A673 (cell line): ENCODE measurements around the gene KLHL13. TPM values are rescaled to one million over a fixed set of nuclear protein-coding genes. Genes with fewer than 3 reads are reported as not detected.
A peak's percentile ranks its signal among the peaks of the same experiment; 100 is the strongest.

ENCODE experiments used
- BruUV-seq: library from RNA; stranded (reverse); fragments of 400-500 nt; replicated peaks from 2 replicates; lab custom pipeline; 2021; lab: Mats Ljungman, UMichigan
- CTCF ChIA-PET: fragments of 300-600 bp; sonication (Branson Sonifier 250); formaldehyde crosslinking; loops from one replicate; lab custom pipeline; 2022; ENCODE audit warnings: antibody characterized with exemption; lab: Charles Lee
- POLR2A ChIA-PET: fragments of 300-600 bp; sonication (Branson Sonifier 250); formaldehyde crosslinking; loops from one replicate; lab custom pipeline; 2022; ENCODE audit warnings: antibody characterized with exemption; ENCODE audit not compliant: low non-redundant PET; lab: Charles Lee
- DNase-seq: peaks from one replicate; pipeline ENCODE4 v3.0.0-alpha.2; 2015; ENCODE audit warnings: low spot score
- H3K27ac ChIP-seq: fragments of 200-600 bp; sonication (generic); 2 replicates; pipeline ENCODE4 v1.5.1; 2016; ENCODE audit warnings: mixed run types, low read depth, mild to moderate bottlenecking, mixed read lengths, antibody characterized with exemption, low read length; ENCODE audit not compliant: poor library complexity, severe bottlenecking
- H3K27me3 ChIP-seq: fragments of 200-600 bp; sonication (generic); replicated peaks from 2 replicates; pipeline ENCODE4 v1.6.1; 2017; ENCODE audit warnings: mixed run types, low read depth, mild to moderate bottlenecking, mixed read lengths, antibody characterized with exemption, low read length; ENCODE audit not compliant: insufficient read depth, poor library complexity
- H3K36me3 ChIP-seq: fragments of 200-600 bp; sonication (generic); 2 replicates; pipeline ENCODE4 v1.6.1; 2016; ENCODE audit warnings: mixed run types, mild to moderate bottlenecking, mixed read lengths, antibody characterized with exemption, low read length; ENCODE audit not compliant: insufficient read depth, poor library complexity, severe bottlenecking
- H3K4me1 ChIP-seq: fragments of 200-600 bp; sonication (generic); 2 replicates; pipeline ENCODE4 v1.6.1; 2017; ENCODE audit warnings: mixed run types, mild to moderate bottlenecking, mixed read lengths, antibody characterized with exemption, low read length; ENCODE audit not compliant: insufficient read depth, poor library complexity, severe bottlenecking
- H3K4me3 ChIP-seq: fragments of 200-600 bp; sonication (generic); 2 replicates; pipeline ENCODE4 v1.5.1; 2016; ENCODE audit warnings: low read depth, mixed run types, mild to moderate bottlenecking, mixed read lengths, low read length; ENCODE audit not compliant: poor library complexity, severe bottlenecking
- H3K9me3 ChIP-seq: fragments of 200-600 bp; sonication (generic); 2 replicates; pipeline ENCODE4 v1.6.1; 2016; ENCODE audit warnings: mixed run types, low read depth, mild to moderate bottlenecking, mixed read lengths, antibody characterized with exemption, low read length; ENCODE audit not compliant: poor library complexity, severe bottlenecking
- EZH2 ChIP-seq: fragments of 200-600 bp; sonication (generic); IDR thresholded peaks from 2 replicates; pipeline ENCODE4 v1.6.1; 2017; ENCODE audit warnings: borderline replicate concordance, low read depth, mild to moderate bottlenecking, mixed read lengths, antibody characterized with exemption, low read length; ENCODE audit not compliant: poor library complexity, severe bottlenecking
- intact Hi-C: fragments of 100-400 bp; cut with micrococcal nuclease; formaldehyde crosslinking; loops from one replicate; pipeline ENCODE4 v1.10.0; 2022; ENCODE audit not compliant: unreplicated experiment
- total RNA-seq: library from RNA; stranded (reverse); gene quantifications from 2 replicates; pipeline ENCODE4 v1.2.3, GENCODE V29; 2021
- TF ChIP-seq, protein P1 (sequence below): fragments of 300-800, 200-600 bp; sonication (generic); conservative IDR thresholded peaks from 2 replicates; pipeline ENCODE4 v1.5.1; 2017; ENCODE audit warnings: low read depth, mild to moderate bottlenecking, antibody characterized with exemption, low read length, moderate library complexity, mixed read lengths

Gene KLHL13
- total RNA-seq, 1 experiment from 2014 or later: 46.3 TPM

DNA sequence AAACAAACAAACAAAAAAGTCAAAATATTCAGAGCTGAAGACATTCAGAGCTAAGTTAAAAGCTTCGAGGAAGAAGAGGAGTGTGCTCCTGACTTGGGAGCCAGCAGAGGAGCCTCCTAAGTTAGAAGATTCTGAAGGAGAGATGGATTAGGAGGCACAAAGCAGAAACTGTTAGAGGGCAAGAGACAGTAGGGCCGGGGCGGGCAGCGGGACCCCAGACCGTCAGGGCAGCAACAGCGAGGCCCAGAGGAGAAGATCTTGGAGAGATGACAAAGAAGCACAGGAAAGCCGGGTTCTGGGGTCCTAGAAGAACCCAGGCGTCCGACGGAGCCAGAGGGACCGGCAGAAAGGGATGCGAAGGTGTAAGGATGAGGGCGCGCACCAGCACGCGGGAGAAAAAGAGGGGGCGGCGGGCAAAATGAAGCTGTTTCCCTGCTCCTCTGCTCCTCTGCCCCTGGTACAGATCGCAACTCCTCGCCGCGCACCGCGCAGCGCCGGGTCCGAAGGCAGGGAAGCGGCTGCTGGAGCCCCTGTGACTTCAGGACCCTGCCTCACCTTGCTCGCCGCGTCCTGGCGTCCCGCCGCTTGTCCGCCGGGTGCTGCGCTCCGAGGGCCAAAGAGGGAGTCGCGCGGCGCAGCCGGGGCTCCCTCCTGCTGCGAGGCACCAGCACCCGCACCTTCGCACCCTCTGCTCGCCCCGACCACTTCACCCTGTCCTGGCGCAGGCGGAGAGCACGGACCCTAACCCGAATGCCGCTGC, 477 bp downstream of the KLHL13 start:
- ChIA-PET POLR2A (interaction anchor here (0.5 to 0.6 kb wide), 2 partner anchors 11 to 190 kb away, joined by 3 to 7 read pairs; no protein-coding TSS in a partner anchor), CTCF (no interaction called here)
- Histone ChIP-seq H3K36me3 (no peaks in the 10 kb centered on the region), H3K4me3 (peak overlapping the region; percentile 63), H3K27me3 (no peaks in the 10 kb centered on the region), H3K9me3 (no peaks in the 10 kb centered on the region), H3K27ac (peak overlapping the region; percentile 65), H3K4me1 (no peaks in the 10 kb centered on the region)
- peak; percentile 14 for DNase-seq
- intact Hi-C loops: loop anchor here (10.0 kb wide), 1 partner anchor 109 kb away; no protein-coding TSS in a partner anchor
- no peak for TF ChIP-seq EZH2
- TF ChIP-seq, protein P1, sequence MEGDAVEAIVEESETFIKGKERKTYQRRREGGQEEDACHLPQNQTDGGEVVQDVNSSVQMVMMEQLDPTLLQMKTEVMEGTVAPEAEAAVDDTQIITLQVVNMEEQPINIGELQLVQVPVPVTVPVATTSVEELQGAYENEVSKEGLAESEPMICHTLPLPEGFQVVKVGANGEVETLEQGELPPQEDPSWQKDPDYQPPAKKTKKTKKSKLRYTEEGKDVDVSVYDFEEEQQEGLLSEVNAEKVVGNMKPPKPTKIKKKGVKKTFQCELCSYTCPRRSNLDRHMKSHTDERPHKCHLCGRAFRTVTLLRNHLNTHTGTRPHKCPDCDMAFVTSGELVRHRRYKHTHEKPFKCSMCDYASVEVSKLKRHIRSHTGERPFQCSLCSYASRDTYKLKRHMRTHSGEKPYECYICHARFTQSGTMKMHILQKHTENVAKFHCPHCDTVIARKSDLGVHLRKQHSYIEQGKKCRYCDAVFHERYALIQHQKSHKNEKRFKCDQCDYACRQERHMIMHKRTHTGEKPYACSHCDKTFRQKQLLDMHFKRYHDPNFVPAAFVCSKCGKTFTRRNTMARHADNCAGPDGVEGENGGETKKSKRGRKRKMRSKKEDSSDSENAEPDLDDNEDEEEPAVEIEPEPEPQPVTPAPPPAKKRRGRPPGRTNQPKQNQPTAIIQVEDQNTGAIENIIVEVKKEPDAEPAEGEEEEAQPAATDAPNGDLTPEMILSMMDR: no peak
- BruUV-seq: no TSS peak

DNA sequence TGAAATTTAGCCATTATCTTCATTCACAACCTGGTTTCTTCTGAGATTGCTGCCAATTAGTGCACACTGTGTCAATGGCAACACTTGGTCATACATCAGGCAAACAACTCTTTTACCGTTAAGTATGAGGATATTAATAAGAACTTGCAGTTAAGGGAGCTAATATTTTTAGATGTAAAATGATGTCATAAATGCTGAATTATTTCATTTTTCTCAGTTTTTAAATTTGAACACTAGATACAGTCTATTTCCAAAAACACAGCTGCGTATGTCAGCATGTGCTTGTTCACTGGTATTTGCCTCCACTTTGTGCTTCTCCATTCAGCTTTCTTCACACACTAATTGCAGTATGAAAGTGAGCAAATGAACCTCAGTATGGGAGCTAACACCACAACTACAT, 1.6 kb downstream of the KLHL13 start:
- H3K27ac ChIP-seq: no peak overlapping the region
- intact Hi-C loops: loop anchor here (10.0 kb wide), 1 partner anchor 110 kb away; no protein-coding TSS in a partner anchor
- H3K36me3 ChIP-seq: no peaks in the 10 kb centered on the region
- ChIA-PET CTCF (no interaction called here), POLR2A (no interaction called here)
- DNase-seq: no peak
- no peaks in the 10 kb centered on the region for H3K9me3 ChIP-seq
- TF ChIP-seq, protein P1: no peak
- TF ChIP-seq EZH2: no peak
- BruUV-seq: no TSS peak
- H3K27me3 ChIP-seq: no peaks in the 10 kb centered on the region
- H3K4me1 ChIP-seq: no peaks in the 10 kb centered on the region
- peak overlapping the region; percentile 63 for H3K4me3 ChIP-seq

DNA sequence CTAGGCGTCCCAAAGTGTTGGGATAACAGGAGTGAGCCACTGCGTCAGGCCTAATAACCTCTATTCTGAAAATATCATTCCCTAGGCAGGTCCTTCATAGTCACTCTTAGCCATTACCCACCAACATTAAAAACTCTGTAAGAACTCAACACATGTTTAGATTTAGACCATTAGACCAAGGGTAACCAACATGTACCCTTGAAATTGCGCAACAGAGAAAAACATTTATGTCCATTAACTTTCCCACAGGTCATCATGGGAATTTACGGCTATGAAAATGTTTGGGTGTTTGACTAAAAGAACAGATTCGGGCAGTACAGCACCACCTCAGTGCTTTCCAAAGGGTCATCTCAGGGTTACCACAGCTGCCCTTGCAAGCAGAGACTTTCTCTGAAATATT, 7.5 kb downstream of the KLHL13 start:
- Histone ChIP-seq H3K4me1 (no peaks in the 10 kb centered on the region), H3K4me3 (no peak overlapping the region), H3K27me3 (no peaks in the 10 kb centered on the region), H3K27ac (no peak overlapping the region), H3K9me3 (no peaks in the 10 kb centered on the region), H3K36me3 (no peaks in the 10 kb centered on the region)
- BruUV-seq: no TSS peak
- ChIA-PET CTCF (no interaction called here), POLR2A (no interaction called here)
- intact Hi-C loops: no loop called here
- no peak for TF ChIP-seq EZH2
- TF ChIP-seq, protein P1: no peak
- no peak for DNase-seq
